OCI-LY1 (cell line): ENCODE data around the gene EP300.
"Not testable (repeated sequence)": the region's sequence is repeated elsewhere in the genome, so short reads cannot be mapped to it uniquely, and the experiment has no call there.

Source experiments
- H2AFZ ChIP-seq: fragments of 200-600 bp; sonication (generic), shearing (Covaris generic); 2 replicates; pipeline ENCODE4 v1.6.0; 2014; ENCODE audit warnings: antibody characterized with exemption, mild to moderate bottlenecking, low read length
- H3F3A ChIP-seq: fragments of 200-600 bp; sonication (generic), shearing (Covaris generic); 2 replicates; pipeline ENCODE4 v1.6.0; 2014; ENCODE audit warnings: mild to moderate bottlenecking, antibody characterized with exemption, low read length, moderate library complexity; ENCODE audit not compliant: insufficient read depth
- H3K27ac ChIP-seq: fragments of 200-600 bp; sonication (generic); 2 replicates; pipeline ENCODE4 v1.5.1; 2014; ENCODE audit warnings: low read length, mixed run types, mild to moderate bottlenecking, low read depth; ENCODE audit not compliant: poor library complexity, severe bottlenecking
- H3K27me3 ChIP-seq: fragments of 200-600 bp; sonication (generic); 2 replicates; pipeline ENCODE4 v1.6.0; 2014; ENCODE audit warnings: antibody characterized with exemption, mild to moderate bottlenecking, low read length, moderate library complexity; ENCODE audit not compliant: insufficient read depth
- H3K36me3 ChIP-seq: fragments of 200-600 bp; sonication (generic); 2 replicates; pipeline ENCODE4 v1.6.1; 2014; ENCODE audit warnings: mild to moderate bottlenecking, antibody characterized with exemption, low read length, moderate library complexity, mixed read lengths; ENCODE audit not compliant: insufficient read depth
- H3K4me1 ChIP-seq: fragments of 200-600 bp; sonication (generic); 2 replicates; pipeline ENCODE4 v1.5.1; 2014; ENCODE audit warnings: mild to moderate bottlenecking, low read length, moderate library complexity; ENCODE audit not compliant: insufficient read depth, severe bottlenecking
- H3K4me2 ChIP-seq: fragments of 200-600 bp; sonication (generic), shearing (Covaris generic); 2 replicates; pipeline ENCODE4 v1.6.1; 2014; ENCODE audit warnings: low read length
- H3K4me3 ChIP-seq: fragments of 200-600 bp; sonication (generic); 2 replicates; pipeline ENCODE4 v1.5.1; 2014; ENCODE audit warnings: low read length, low read depth, mild to moderate bottlenecking, mixed read lengths; ENCODE audit not compliant: poor library complexity, severe bottlenecking
- H3K79me2 ChIP-seq: fragments of 200-600 bp; shearing (Covaris generic); 2 replicates; pipeline ENCODE4 v1.6.1; 2016; ENCODE audit warnings: mixed run types, low read length, mixed read lengths; ENCODE audit not compliant: insufficient read depth
- H3K9ac ChIP-seq: fragments of 200-600 bp; sonication (generic), shearing (Covaris generic); 2 replicates; pipeline ENCODE4 v1.6.1; 2014; ENCODE audit warnings: mild to moderate bottlenecking, low read length, mixed read lengths
- H3K9me2 ChIP-seq: fragments of 200-600 bp; sonication (generic), shearing (Covaris generic); 2 replicates; pipeline ENCODE4 v1.6.1; 2014; ENCODE audit warnings: low read depth, mild to moderate bottlenecking, low read length, mixed read lengths
- H3K9me3 ChIP-seq: fragments of 200-600 bp; shearing (Covaris generic); 2 replicates; pipeline ENCODE4 v1.6.1; 2014; ENCODE audit warnings: low read length, mixed read lengths
- H4K20me1 ChIP-seq: fragments of 200-600 bp; sonication (generic), shearing (Covaris generic); 2 replicates; pipeline ENCODE4 v1.6.0; 2016; ENCODE audit warnings: mild to moderate bottlenecking, low read length; ENCODE audit not compliant: insufficient read depth
- EZH2 ChIP-seq: fragments of 200-600 bp; sonication (generic), shearing (Covaris generic); IDR thresholded peaks from 2 replicates; pipeline ENCODE4 v1.8.0; 2017; ENCODE audit warnings: borderline replicate concordance, mixed run types, mild to moderate bottlenecking, antibody characterized with exemption, low read length, moderate library complexity, mixed read lengths
- TF ChIP-seq, protein P1 (sequence below): fragments of 200-600 bp; sonication (generic), shearing (Covaris generic); IDR thresholded peaks from 2 replicates; pipeline ENCODE4 v1.5.1; 2017; ENCODE audit warnings: mild to moderate bottlenecking, antibody characterized with exemption, low read length, moderate library complexity, mixed read lengths

The EP300 gene

DNA sequence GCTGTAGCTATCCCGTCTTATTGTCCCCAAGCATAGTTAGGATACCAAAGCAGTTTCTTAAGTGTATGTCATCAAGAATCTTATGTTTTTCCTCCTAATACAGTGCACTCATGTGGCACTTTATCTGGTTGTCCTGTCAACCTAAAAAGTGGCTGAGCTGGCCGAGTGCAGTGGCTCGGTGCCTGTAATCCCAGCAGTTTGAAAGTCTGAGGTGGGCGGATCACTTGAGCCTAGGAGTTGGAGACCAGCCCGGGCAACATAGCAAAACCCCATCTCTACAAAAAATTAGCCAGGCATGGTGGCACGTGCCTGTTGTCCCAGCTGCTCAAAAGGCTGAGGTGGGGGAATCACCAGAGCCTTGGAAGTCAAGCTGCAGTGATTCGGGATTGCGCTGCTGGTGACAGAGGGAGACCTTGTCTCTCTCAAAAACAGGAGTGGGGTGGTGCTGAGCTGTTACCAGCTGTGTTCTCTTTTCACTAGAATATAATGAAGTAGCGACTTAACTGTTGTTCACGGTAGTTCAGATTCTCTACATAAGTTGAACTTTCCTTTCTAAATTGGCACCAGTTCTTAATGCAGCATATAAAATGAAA is 48.1 kb downstream of the EP300 start:
- Histone ChIP-seq H3K9me3 (no peaks in the 10 kb centered on the region), H3K4me2 (no peak overlapping the region), H3K79me2 (0 out of 2 replicates have a peak, but pooled peaks cover 3% of the 10 kb centered on the region), H3K27ac (no peak overlapping the region), H3K27me3 (no peaks in the 10 kb centered on the region), H3K9ac (no peak overlapping the region), H3K36me3 (peaks cover 99% of the 10 kb centered on the region), H3F3A (0 out of 2 replicates have a peak, but pooled peaks cover 2% of the 10 kb centered on the region), H4K20me1 (no peaks in the 10 kb centered on the region), H3K9me2 (no peaks in the 10 kb centered on the region), H3K4me3 (no peak overlapping the region), H3K4me1 (no peaks in the 10 kb centered on the region), H2AFZ (no peak overlapping the region)
- no peak for TF ChIP-seq EZH2
- TF ChIP-seq, protein P1, sequence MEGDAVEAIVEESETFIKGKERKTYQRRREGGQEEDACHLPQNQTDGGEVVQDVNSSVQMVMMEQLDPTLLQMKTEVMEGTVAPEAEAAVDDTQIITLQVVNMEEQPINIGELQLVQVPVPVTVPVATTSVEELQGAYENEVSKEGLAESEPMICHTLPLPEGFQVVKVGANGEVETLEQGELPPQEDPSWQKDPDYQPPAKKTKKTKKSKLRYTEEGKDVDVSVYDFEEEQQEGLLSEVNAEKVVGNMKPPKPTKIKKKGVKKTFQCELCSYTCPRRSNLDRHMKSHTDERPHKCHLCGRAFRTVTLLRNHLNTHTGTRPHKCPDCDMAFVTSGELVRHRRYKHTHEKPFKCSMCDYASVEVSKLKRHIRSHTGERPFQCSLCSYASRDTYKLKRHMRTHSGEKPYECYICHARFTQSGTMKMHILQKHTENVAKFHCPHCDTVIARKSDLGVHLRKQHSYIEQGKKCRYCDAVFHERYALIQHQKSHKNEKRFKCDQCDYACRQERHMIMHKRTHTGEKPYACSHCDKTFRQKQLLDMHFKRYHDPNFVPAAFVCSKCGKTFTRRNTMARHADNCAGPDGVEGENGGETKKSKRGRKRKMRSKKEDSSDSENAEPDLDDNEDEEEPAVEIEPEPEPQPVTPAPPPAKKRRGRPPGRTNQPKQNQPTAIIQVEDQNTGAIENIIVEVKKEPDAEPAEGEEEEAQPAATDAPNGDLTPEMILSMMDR, result no peak

DNA sequence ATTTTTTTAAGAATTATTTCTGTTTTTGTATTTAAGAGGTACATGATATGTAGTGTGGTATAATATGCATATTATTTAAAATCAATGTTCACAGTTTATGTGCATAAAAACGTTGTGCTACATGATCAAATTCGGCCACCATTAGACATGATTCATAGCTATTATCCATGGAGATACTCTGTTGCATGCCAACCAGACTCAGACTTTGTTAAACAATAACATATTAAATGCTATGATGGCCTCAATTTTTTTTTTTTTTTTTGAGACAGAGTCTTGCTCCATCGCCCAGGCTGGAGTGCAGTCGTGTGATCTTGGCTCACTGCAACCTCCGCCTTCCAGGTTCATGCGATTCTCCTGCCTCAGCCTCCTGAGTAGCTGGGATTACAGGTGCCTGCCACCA is 53.5 kb downstream of the EP300 start:
- H3K27ac ChIP-seq, H3K9me2 ChIP-seq, H2AFZ ChIP-seq, H3K9ac ChIP-seq, H3F3A ChIP-seq, H3K27me3 ChIP-seq, H3K9me3 ChIP-seq, H3K4me1 ChIP-seq, H3K4me3 ChIP-seq, H4K20me1 ChIP-seq, H3K79me2 ChIP-seq, H3K4me2 ChIP-seq: not testable (repeated sequence)
- peaks cover 98% of the 10 kb centered on the region for H3K36me3 ChIP-seq

DNA sequence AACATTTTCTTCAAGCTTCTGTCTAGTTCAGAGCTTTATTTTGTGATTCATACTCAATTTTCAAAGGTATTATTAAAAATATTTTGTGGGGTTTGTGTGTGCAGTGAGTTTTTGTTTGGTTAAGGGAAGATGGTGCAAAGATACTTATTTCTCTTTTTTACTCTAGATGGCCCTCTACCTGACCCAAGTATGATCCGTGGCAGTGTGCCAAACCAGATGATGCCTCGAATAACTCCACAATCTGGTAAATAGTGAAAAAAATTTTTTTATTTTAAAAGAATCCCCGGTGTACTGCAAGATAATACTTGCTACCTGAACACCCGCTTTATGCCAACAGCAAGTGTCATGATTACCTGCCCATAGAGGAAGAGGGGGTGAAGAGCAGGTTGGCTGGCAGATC is 54.2 kb downstream of the EP300 start:
- Histone ChIP-seq H3F3A (no peaks in the 10 kb centered on the region), H3K79me2 (no peaks in the 10 kb centered on the region)

More for the DNA sequence above, 54.2 kb downstream of the EP300 start:
- Histone ChIP-seq H3K4me3 (no peak overlapping the region), H2AFZ (no peak overlapping the region), H3K36me3 (peaks cover 98% of the 10 kb centered on the region), H3K9me2 (no peaks in the 10 kb centered on the region), H3K27ac (no peak overlapping the region), H3K9ac (no peak overlapping the region), H4K20me1 (no peaks in the 10 kb centered on the region), H3K4me1 (no peaks in the 10 kb centered on the region), H3K4me2 (no peak overlapping the region), H3K9me3 (no peaks in the 10 kb centered on the region), H3K27me3 (no peaks in the 10 kb centered on the region)
- TF ChIP-seq, protein P1, result no peak
- no peak for TF ChIP-seq EZH2
